GM23338 (cell line): ENCODE results near the gene CSRNP3. TPM values are rescaled to one million over a fixed set of nuclear protein-coding genes. Genes with fewer than 3 reads are reported as not detected.

Experiments
- ATAC-seq: fragments of 200-7000 bp; cut with Tn5 transposase; 3 replicates; pipeline ENCODE4 v1.9.1; 2020
- DNase-seq: peaks from one replicate; pipeline ENCODE4 v3.0.0-alpha.2; 2015; ENCODE audit warnings: low spot score
- H2AFZ ChIP-seq: fragments of 200-600 bp; sonication (generic); 2 replicates; pipeline ENCODE4 v1.8.0; 2016; ENCODE audit warnings: antibody characterized with exemption, mild to moderate bottlenecking, moderate library complexity
- H3F3A ChIP-seq: fragments of 200-600 bp; sonication (generic); replicated peaks from 2 replicates; pipeline ENCODE4 v1.8.0; 2017; ENCODE audit warnings: antibody characterized with exemption, mixed run types, low read depth
- H3K27ac ChIP-seq: fragments of 200-600 bp; sonication (generic); 2 replicates; pipeline ENCODE4 v1.6.1; 2016; ENCODE audit warnings: low read depth
- H3K27me3 ChIP-seq: fragments of 200-600 bp; sonication (generic); 2 replicates; pipeline ENCODE4 v1.8.0; 2016; ENCODE audit warnings: mild to moderate bottlenecking, mixed run types, moderate library complexity; ENCODE audit not compliant: insufficient read depth
- H3K36me3 ChIP-seq: fragments of 200-600 bp; sonication (generic); 2 replicates; pipeline ENCODE4 v1.8.0; 2016; ENCODE audit warnings: mild to moderate bottlenecking; ENCODE audit not compliant: insufficient read depth
- H3K4me1 ChIP-seq: fragments of 200-600 bp; sonication (generic); 2 replicates; pipeline ENCODE4 v1.8.0; 2016; ENCODE audit warnings: mild to moderate bottlenecking, moderate library complexity; ENCODE audit not compliant: insufficient read depth
- H3K4me2 ChIP-seq: fragments of 200-600 bp; sonication (generic); 2 replicates; pipeline ENCODE4 v1.7.1; 2017; ENCODE audit warnings: mixed run types
- H3K4me3 ChIP-seq: fragments of 200-600 bp; sonication (generic); 2 replicates; pipeline ENCODE4 v1.6.1; 2016; ENCODE audit warnings: mixed run types
- H3K79me2 ChIP-seq: fragments of 200-600 bp; sonication (generic); replicated peaks from 2 replicates; pipeline ENCODE4 v1.8.0; 2017; ENCODE audit warnings: mild to moderate bottlenecking; ENCODE audit not compliant: insufficient read depth
- H3K9me2 ChIP-seq: fragments of 200-600 bp; sonication (generic); 2 replicates; pipeline ENCODE4 v1.8.0; 2017; ENCODE audit not compliant: insufficient read depth
- H4K20me1 ChIP-seq: fragments of 200-600 bp; sonication (generic); replicated peaks from 2 replicates; pipeline ENCODE4 v1.8.0; 2017; ENCODE audit warnings: mild to moderate bottlenecking; ENCODE audit not compliant: insufficient read depth
- H3K27ac Mint-ChIP-seq: 2 replicates; pipeline ENCODE4 v1.8.0; 2020; ENCODE audit warnings: inconsistent platforms, mild to moderate bottlenecking, moderate library complexity, mixed read lengths
- H3K27me3 Mint-ChIP-seq: 3 replicates; pipeline ENCODE4 v1.8.0; 2022; ENCODE audit warnings: low read depth, mild to moderate bottlenecking, moderate library complexity, mixed read lengths, inconsistent platforms; ENCODE audit not compliant: insufficient read depth, poor library complexity
- H3K36me3 Mint-ChIP-seq: 3 replicates; pipeline ENCODE4 v1.8.0; 2021; ENCODE audit warnings: low read depth, mild to moderate bottlenecking, inconsistent platforms, moderate library complexity, mixed read lengths
- H3K4me1 Mint-ChIP-seq: 3 replicates; pipeline ENCODE4 v1.8.0; 2020; ENCODE audit warnings: mild to moderate bottlenecking, inconsistent platforms, mixed read lengths
- H3K4me3 Mint-ChIP-seq: 3 replicates; pipeline ENCODE4 v1.8.0; 2021; ENCODE audit warnings: moderate library complexity, mild to moderate bottlenecking, inconsistent platforms, mixed read lengths
- H3K9me3 Mint-ChIP-seq: 3 replicates; pipeline ENCODE4 v1.8.0; 2020; ENCODE audit warnings: moderate library complexity, mild to moderate bottlenecking, inconsistent platforms, mixed read lengths
- CREB1 ChIP-seq: fragments of 250-450 bp; sonication (Bioruptor Pico); IDR thresholded peaks from 2 replicates; pipeline ENCODE4 v1.5.0; 2020; ENCODE audit warnings: low read depth, mild to moderate bottlenecking, moderate library complexity
- CTCF ChIP-seq, 2 experiments: fragments of 200-600 bp in 1 of 2; sonication (generic) in 1 of 2; conservative IDR thresholded peaks; 2 replicates each; pipeline versions ENCODE4 v1.5.1 to v1.6.1; 2016 to 2017; ENCODE audit warnings: antibody characterized with exemption in 2 of 2, low read depth in 2 of 2, mild to moderate bottlenecking in 2 of 2, moderate library complexity in 1 of 2
- ETS1 ChIP-seq: IDR thresholded peaks from 2 replicates; pipeline ENCODE4 v1.6.1; 2016; ENCODE audit warnings: antibody characterized with exemption
- EZH2 ChIP-seq: fragments of 200-600 bp; sonication (generic); IDR thresholded peaks from one replicate; pipeline ENCODE4 v1.8.0; 2017; ENCODE audit warnings: antibody characterized with exemption, mild to moderate bottlenecking, low read depth; ENCODE audit not compliant: unreplicated experiment
- EZH2phosphoT487 ChIP-seq: fragments of 200-600 bp; sonication (generic); IDR thresholded peaks from one replicate; pipeline ENCODE4 v1.8.1; 2018; ENCODE audit warnings: antibody characterized with exemption; ENCODE audit not compliant: unreplicated experiment
- JUNB ChIP-seq: IDR thresholded peaks from one replicate; pipeline ENCODE4 v1.6.1; 2016; ENCODE audit warnings: antibody characterized with exemption; ENCODE audit not compliant: unreplicated experiment
- NANOG ChIP-seq: IDR thresholded peaks from 2 replicates; pipeline ENCODE4 v1.6.1; 2016; ENCODE audit warnings: antibody characterized with exemption, borderline replicate concordance
- POLR2AphosphoS5 ChIP-seq: IDR thresholded peaks from 2 replicates; pipeline ENCODE4 v1.6.1; 2016; ENCODE audit warnings: antibody characterized with exemption, low read depth
- REST ChIP-seq: IDR thresholded peaks from one replicate; pipeline ENCODE4 v1.6.1; 2018; ENCODE audit warnings: antibody characterized with exemption; ENCODE audit not compliant: unreplicated experiment
- STAT1 ChIP-seq: IDR thresholded peaks from one replicate; pipeline ENCODE4 v1.6.1; 2016; ENCODE audit warnings: antibody characterized with exemption; ENCODE audit not compliant: unreplicated experiment
- ZNF114 ChIP-seq: fragments of 250-450 bp; sonication (Bioruptor Pico); IDR thresholded peaks from 2 replicates; pipeline ENCODE4 v1.5.0; 2020; ENCODE audit warnings: mild to moderate bottlenecking, moderate library complexity
- ZNF331 ChIP-seq: fragments of 250-450 bp; sonication (Bioruptor Pico); IDR thresholded peaks from 2 replicates; pipeline ENCODE4 v1.5.0; 2020; ENCODE audit warnings: low read depth, mild to moderate bottlenecking, moderate library complexity
- ZNF462 ChIP-seq: fragments of 250-450 bp; sonication (Bioruptor Pico); IDR thresholded peaks from 2 replicates; pipeline ENCODE4 v1.5.0; 2020; ENCODE audit warnings: mild to moderate bottlenecking, moderate library complexity
- polyA plus RNA-seq: library from polyadenylated mRNA; unstranded; fragments of >200 nt; fragmentation: Nextera tagmentation; extraction: Ambion mirVana; gene quantifications from 2 replicates; pipeline ENCODE4 v1.2.1, GENCODE V29; 2016
- total RNA-seq: library from RNA; depleted of rRNA; stranded (reverse); fragments of >200 nt; shearing (Covaris generic); gene quantifications from 2 replicates; pipeline ENCODE4 v1.2.3, GENCODE V29; 2014

The CSRNP3 gene
- total and polyA plus RNA-seq, 2 experiments from 2014 or later = 3.8 to 6.8 TPM

- Histone ChIP-seq H3K36me3 (no peaks in the 10 kb centered on the region), H4K20me1 (no peaks in the 10 kb centered on the region), H2AFZ (no peak overlapping the region), H3K4me3 (no peak overlapping the region), H3K4me1 (peaks cover 26% of the 10 kb centered on the region; the same call in 1 of the 2 replicates), H3K4me2 (peak overlapping the region; percentile 39; the same call in 1 of the 2 replicates), H3K27ac (no peak overlapping the region), H3K9me2 (no peaks in the 10 kb centered on the region), H3K79me2 (peaks cover 3% of the 10 kb centered on the region; the same call in 1 of the 2 replicates), H3K27me3 (no peaks in the 10 kb centered on the region), H3F3A (no peaks in the 10 kb centered on the region)
- no peak for TF ChIP-seq STAT1
- no peak for TF ChIP-seq JUNB
- TF ChIP-seq ZNF462 (CRISPR knock-in tag) = no peak
- TF ChIP-seq REST = no peak
- TF ChIP-seq CTCF (conservative IDR thresholded peaks at IDR 0.05; ENCODE audit: low read depth in 2 of 2) = no peak
- no peak for TF ChIP-seq CREB1
- TF ChIP-seq EZH2phosphoT487 = no peak
- TF ChIP-seq POLR2AphosphoS5 = no peak
- no peak for TF ChIP-seq EZH2
- no peak for TF ChIP-seq ZNF114 (CRISPR knock-in tag)
- no peak for TF ChIP-seq NANOG
- no peak for TF ChIP-seq ZNF331 (CRISPR knock-in tag)
- TF ChIP-seq ETS1 = no peak
- no peaks in the 10 kb centered on the region for H3K9me3 Mint-ChIP-seq
- H3K27ac Mint-ChIP-seq = peak overlapping the region; percentile 63
- peaks cover 46% of the 10 kb centered on the region for H3K4me1 Mint-ChIP-seq
- DNase-seq = no peak
- no peak for ATAC-seq
- peak overlapping the region; percentile 20; the same call in 1 of the 3 replicates for H3K4me3 Mint-ChIP-seq
- no peaks in the 10 kb centered on the region for H3K36me3 Mint-ChIP-seq
- peaks cover 2% of the 10 kb centered on the region for H3K27me3 Mint-ChIP-seq
Observed at GRCh38 chr2:165471349-165471950, 2.0 kb downstream of the CSRNP3 start.
